Medulla oblongata (tissue), 1 donor: ENCODE measurements around the gene ALG9.

Source experiments
- DNase-seq: peaks from one replicate; pipeline ENCODE4 v3.0.0-alpha.2; 2015; ENCODE audit errors: extremely low spot score

The ALG9 gene

DNA sequence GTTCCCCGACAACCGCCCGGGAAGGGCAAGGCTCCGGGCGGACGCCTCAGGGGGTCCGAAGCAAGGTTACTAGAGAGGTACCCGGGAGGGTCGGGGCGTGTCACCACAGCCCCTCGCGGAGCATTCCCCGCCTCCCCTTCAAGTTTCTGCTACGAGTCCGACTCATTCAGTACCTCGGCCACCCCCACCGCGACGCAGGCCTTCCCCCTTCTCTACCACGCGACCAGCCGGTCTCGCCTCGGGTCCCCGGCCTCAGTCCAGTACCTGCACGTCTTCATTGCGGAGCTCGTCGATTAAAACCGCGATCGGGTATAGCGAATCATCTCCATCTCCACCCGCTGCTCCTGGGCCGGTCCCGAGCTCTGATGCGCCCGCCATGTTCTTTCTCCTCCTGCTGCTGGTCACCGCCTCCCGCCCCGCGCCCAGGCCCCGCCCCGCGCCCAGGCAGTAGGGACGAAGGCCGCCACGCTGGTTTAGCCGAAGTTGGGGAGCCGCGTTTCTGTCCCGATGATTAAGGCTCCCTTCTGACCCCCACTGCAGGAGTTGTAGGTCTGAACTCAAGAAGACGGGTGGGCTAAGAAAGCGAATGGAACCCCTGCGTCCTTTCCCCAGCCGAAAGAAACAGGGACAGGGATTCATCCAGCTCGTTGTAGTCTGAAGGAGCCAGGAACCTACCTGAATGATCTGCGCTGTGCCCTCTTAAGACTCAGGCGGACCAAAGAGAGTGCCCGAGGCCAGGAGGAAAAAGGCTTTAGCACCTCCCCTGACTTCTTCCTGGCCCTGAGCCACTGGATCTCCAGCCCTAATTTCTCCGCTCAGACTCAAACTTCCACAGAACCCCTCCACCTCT is 105.2 kb downstream of the ALG9 start, which contains the start of gene PPP2R1B:
Gene PPP2R1B (minus strand): TSS at position 406 of the 850 bp plus-strand sequence. CDS start 28 bp downstream, at position 378.
- peak; percentile 87 for DNase-seq

DNA sequence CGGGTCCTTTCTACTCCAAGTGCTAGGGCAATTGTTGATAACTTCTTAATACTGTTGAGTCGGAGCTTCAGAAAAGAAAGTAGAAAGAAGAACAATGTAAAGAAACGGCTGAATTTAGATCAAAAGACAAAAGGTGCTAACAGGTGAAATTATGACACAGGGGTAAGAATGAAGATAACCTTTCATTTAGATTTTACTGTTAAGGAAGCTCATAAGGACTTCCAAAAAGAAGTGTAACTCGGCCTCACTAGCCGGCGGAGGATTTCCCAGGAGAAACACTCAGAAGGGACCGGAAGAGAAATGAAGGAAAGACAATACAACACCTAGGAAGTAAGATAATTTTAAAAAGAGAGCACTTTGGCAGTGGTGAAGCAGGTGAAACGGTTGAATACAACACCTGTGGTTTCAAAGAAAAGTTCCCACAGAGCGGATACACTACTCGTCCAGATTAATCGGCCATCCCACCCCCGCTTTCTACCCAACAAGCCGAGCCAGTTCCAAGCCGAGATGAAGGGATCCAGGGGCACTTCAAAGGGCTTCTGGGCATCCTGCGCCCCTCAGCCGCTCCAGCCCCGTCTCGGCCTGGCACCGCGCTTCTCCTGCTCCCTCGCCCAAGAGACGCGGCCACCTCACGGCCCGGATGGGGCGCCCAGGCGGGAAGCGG is 105.9 kb downstream of the ALG9 start:
- DNase-seq: no peak

DNA sequence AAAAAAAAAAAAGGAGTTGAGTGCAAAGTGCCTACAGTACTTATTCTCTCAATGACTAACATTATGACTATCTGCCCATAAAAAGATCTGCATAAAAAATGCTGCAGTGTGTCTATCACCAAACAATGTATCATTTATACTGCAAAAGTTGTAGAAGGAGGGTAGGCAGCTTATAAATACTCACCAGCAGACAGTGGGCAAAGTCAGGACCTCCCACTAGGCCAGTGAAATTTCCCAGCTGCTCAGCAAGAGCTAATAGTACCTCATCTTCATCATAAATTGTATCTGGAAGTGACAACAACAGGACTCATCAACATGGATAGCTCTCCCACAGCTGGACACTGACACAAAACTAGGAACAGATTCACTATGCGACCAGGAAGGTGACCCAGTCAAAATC is 106.8 kb downstream of the ALG9 start:
- no peak for DNase-seq

DNA sequence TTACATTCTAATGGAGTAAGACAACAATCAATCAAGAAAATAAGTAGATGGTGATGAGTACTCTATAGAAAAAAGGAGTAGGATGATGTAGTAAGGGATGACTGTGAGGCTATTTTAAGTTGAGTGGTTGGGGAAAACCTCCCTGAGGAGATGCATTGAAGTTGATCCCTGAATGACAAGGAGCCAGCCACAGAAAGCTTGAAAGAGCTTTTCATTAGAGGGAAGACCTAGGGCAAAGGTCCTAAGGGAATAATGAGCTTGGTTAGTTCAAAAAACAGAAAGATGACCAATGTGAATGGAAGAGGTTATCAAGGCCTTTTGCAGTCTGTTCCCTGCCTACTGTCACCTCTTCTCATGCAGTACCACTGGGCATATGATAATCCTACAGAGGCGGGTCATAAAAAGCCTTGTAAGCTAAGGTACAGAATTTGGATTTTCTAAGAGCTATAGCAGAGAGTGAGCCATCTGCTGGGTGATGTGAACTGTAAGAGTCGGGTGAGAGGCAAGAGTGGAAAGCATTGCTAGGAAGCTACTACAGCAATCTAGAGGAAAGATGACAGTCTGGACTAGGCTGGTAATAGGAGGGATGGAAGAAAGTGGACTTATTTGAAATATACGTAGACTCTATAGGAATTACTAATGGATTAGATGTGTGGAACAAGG is 108.3 kb downstream of the ALG9 start:
- DNase-seq: peak; percentile 59

DNA sequence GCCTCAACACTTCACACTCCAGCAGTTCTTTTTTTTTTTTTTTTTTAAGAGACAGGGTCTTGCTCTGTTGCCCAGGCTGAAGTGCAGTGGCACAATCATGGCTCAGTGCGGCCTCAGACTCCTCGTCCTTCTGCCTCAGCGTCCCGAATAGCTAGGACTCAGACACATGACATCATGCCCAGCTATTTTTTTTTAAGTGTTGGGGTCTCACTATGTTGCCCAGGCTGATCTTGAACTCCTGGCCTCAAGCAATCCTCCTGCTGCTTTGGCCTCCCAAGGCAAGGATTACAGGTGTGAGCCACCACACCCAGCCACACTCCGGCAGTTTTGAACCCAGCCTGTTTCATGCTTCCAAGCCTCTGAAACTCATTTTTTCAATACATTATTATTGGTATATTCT is 108.9 kb downstream of the ALG9 start:
- DNase-seq: no peak

DNA sequence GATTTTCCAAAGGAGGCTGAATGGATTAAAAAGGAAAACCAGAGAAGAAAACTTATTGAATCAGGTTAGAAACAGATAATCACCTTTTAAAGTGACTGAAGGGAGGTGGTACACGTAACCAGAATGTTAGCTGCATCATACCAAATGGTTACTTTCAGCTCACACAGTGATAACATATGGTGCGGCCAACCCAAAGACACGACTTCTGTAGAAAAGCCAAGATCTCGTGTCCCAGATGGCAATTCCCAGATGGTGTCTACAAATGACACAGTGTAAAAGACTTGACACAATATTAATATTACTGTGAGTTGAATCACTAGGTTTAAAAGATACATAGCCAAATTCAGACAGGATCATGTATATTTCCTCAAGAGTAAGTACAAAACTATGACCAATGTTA is 110.3 kb downstream of the ALG9 start:
- no peak for DNase-seq

DNA sequence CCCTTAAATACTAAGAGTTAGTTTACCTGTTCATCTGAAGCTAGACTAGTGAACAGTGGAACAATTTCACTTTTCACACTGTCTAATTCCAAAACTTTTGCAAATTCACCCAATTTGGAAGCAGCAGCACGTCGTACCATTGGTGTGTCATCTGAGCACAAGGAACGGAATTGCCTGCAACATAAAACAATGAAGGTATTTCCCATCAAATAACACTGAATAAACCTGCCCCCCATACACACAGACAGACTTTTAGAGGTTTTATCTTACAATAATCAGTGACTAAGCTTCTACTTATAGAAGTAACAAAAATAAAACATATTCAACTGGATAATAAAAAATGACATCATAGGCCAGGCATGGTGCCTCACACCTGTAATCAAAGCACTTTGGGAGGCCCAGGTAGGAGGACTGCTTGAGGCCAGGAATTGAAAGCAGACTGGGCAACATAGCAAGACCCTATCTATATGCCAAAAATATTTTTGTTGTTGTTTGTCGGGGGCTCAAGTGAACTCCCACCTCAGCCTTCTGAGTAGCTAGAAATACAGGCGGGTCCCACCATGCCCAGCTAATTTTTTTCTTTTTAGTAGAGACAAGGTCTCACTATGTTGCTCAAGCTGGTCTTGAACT is 111.5 kb downstream of the ALG9 start:
- DNase-seq: no peak

DNA sequence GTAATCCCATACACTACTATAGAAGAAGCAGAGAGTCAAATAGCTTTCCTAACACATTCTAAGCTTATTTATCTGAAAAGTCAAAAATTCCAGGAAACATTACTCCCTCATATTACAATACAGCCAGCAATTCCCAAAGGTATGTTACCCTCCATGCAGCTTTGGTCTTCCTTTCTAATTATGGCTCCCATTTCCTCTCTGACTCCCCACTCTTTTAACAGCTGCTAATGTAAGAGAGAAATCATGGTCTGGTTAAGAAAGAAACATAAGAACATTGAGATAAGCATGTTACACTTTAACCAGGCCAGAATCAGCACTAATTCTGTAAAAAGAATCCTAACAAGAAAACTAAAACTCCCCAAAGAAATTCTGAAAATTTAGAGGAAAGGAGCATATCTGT is 112.0 kb downstream of the ALG9 start:
- DNase-seq: no peak

DNA sequence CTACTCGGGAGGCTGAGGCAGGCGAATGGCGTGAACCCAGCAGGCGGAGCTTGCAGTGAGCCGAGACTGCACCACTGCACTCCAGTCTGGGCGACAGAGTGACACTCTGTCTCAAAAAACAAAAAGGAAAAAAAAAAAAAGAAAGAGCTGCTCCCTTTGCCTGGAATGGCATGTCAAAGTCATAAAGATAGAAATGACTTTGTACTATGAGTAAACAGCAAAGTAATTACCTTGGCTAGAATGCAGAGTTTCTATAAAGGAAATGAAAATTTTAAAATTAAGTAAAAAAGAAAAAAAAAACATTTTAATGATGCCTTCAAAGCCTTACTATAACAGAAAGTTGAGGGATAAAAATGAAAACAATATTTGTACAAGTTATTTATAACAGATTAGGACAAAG is 115.3 kb downstream of the ALG9 start:
- no peak for DNase-seq

DNA sequence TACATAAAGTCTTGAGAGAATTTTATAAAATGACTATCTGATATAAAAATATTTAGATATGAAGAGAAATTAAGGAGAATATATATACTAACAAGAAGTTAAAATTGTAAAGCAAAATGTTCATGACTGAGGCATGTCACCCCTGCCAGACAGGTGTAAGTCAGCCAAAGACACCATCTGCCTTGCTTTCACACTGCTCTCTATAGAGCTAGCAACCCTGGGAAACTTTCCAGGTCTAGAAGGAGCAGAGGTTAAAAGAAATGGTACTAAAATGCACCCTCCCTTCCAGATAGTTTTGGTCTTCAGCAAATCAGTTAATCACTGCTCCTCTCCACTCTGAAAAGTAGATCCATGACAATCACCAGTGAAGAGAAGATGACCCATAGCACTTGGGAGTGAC is 121.7 kb downstream of the ALG9 start:
- no peak for DNase-seq

DNA sequence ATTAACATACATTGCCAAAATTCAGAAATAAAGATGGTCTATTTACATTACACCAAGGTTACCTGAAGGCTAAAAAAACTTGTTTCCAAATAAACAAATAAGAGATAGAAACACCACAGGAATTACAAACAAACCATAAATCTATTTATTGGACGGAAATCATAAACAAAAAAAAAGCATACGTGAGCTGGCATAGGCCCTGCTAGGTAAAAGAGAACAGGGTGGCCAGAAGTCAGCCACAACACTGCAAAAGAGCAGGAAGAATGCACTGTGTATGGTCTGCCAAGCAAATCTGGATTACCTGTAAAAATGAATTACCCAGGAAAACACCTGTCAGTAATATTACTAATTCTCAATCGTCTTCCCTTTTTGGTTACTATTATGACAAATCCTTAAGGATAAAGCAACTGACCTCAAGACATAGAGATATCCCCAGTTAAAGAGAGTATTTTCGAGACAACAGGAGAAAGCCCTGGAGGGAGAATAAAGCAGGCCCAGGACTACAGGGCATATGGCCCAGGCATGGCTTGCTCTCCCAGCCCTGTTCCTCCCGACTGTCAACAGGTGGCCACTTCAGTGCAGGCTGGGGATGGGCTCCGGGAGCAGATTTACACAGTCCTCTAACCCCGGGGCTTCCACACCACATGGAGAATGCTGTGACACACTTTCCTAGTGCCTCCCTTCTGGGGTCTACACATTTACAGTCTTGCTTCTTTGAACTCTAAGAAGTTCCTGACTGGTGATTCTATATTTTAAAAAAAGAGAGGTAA is 123.2 kb downstream of the ALG9 start:
- no peak for DNase-seq

DNA sequence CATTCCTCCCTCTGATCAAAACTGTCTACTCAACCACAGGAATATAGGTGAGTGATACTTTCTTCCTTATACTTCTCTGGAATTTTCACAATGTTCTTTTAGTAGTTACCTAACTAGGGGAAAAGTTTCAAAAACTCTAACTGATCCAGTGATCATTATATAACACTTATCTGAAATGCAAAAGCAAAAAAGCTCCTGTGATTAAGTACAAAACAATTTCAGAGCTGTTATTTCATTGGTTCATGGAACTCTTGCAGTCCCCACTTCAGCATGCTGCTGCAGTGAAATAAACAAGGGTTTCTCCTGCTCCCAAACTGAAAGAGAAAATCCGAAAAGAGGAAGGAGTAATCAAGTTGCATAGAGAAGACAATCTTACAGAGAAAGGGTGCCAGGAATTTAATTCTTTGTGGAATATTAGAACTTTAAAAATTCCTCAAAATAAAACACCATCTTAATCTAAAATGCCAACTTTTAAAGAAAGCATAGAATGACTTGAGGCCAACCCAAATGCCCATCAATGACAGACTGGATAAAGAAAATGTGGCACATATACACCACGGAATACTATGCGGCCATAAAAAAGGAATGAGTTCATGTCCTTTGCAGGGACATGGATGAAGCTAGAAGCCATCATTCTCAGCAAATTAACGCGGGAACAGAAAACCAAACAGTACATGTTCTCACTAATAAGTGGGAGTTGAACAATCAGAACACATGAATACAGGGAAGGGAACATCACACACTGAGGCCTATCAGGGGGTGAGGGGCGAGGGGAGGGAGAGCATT is 125.5 kb downstream of the ALG9 start:
- DNase-seq: no peak

DNA sequence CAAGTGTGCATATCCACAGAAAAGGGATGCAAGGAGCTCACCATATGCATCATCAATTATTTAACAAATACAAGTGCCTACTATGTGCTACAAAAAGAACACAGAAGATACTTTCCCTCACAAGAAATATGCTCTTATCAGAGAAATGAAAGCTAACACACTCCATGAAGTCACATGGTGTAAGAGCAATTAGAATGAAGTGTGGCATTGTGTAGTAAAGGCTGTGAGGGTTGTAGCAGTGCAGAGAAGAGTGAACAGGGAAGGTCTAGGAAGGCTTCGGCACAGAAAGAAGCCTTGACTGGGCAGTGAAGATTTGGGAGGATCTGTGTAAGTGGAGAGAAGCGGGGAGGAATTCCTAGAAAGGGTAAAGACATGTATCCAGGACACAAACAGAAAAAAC is 127.7 kb downstream of the ALG9 start:
- DNase-seq: peak; percentile 54

DNA sequence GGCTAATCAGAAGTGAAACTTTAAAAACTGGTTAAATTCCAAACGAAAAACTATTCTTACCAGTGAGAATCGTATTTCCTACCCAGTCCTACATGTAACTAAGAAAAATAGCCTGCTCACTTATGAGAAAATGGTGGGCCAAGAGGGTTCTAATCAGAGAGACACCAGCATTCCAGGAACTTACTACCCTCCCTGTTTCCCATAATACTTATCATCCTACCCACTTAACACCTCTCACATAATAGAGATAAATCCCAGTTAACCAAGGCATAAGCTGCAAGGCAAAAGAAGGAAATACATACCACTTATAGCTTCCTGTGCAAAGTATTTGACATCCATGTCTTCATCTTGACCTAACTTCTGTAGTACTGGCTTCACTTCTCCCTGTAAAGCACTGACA is 129.6 kb downstream of the ALG9 start:
- no peak for DNase-seq

DNA sequence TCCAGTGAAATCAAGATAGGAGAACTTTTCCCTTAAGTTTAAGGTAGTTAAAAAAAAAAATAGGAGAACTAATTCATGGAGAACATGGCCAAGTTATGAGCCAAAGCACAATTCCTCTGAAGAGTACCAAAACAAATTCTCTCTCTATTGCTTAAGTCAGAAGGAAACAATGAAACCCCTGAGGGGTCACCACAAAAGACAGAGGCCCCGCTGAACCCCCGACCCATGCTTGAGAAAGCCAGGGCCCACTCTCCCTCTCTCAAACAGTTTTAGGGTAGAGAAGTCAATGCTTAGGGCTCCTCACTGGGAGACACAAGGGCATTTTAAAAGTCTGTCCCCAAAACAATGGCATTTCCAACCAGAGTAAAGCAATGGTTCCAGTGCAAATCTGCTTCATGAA is 132.1 kb downstream of the ALG9 start:
- DNase-seq: no peak

DNA sequence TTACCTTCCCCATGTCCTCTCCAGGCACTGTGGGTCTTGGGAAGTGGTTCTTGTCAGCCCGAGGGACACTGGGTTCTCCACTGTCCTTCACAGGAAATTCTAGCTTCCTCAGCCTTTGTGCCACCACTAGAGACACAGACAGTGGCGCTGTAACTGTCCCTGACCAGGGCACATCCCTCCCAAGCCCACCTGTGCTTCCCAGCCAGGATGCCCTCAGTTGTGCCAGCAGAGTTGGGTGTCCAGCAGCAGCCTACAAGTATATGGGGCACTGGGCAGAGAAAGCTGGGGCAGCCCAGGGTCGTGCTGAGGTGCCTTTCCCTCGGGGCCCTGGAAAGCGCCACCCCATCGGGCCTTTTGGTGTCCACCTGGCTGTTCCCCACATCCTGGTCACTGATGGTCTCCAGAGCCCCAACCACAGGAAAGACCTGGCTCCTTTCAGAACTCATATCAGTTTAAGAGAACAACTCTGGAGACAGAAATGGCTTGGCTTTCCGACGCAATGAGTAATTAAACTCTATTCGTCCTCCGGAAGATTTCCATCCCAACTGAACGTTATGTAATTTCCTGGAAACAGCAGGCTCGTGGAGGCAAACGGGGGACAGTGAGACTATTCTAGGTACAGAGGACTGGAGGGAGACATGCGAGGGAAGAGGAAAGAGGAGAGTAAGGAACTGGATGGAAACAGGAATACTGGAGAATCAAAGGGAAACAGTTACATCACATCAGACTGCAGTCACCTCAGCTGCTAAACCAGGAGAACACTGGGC is 133.8 kb downstream of the ALG9 start:
- peak; percentile 55 for DNase-seq

DNA sequence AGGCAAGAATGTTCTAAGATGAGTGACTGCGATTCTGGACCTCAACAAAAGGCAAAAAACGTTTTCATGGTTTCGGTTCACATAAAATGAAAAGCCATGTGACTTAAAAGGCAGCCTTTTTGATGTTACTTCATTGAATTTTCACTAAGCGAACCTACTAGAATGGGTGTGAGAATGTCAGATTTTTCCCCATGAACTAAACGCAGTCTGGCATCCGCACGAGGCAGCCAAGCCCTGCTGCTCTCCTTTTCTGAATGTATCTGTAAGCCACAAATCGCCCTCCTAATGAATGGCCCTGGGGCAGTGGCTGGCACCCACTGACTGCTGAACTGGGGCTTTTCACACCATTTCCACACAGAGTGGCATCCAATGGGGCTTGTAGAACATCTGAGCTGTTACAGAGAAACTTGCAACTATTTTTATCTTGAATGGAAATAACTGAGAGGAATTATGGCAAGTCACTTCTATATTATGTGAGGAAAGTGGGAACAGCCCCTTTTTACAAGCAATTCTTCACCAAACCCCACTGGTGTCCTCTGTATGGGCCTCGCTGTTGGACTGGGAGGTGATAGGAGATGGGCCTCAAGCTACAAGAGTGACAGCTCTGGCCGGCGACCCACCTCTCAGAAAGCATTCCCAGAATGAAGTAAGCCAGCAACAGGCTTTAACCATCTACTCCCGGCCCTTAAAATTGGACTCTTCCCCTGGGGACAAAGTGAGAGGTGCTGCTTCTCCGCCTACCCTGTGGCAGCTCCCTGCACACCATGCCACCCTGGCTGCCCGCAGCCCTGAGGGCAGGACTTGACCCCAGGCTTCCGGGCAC is 134.5 kb downstream of the ALG9 start:
- DNase-seq: peak; percentile 48
